BLaER1 (cell line): ENCODE measurements around the gene SP140L.
"Not testable (repeated sequence)": the region's sequence is repeated elsewhere in the genome, so short reads cannot be mapped to it uniquely, and the experiment has no call there.

Experiments used
- H3K27ac ChIP-seq: shearing (Covaris generic); formaldehyde crosslinking; 2 replicates; pipeline ENCODE4 v1.8.1; 2022
- H3K27me3 ChIP-seq: shearing (Covaris generic); formaldehyde crosslinking; 2 replicates; pipeline ENCODE4 v1.8.1; 2022
- H3K36me3 ChIP-seq: shearing (Covaris generic); formaldehyde crosslinking; 2 replicates; pipeline ENCODE4 v1.8.1; 2022
- H3K4me1 ChIP-seq: shearing (Covaris generic); formaldehyde crosslinking; 2 replicates; pipeline ENCODE4 v1.8.1; 2022
- H3K4me2 ChIP-seq: shearing (Covaris generic); formaldehyde crosslinking; 2 replicates; pipeline ENCODE4 v1.8.1; 2022
- H3K4me3 ChIP-seq: shearing (Covaris generic); formaldehyde crosslinking; 2 replicates; pipeline ENCODE4 v1.8.1; 2022
- H3K9ac ChIP-seq: shearing (Covaris generic); formaldehyde crosslinking; 2 replicates; pipeline ENCODE4 v1.8.1; 2022
- H3K9me3 ChIP-seq: shearing (Covaris generic); formaldehyde crosslinking; 2 replicates; pipeline ENCODE4 v1.8.1; 2022
- H4K20me1 ChIP-seq: shearing (Covaris generic); formaldehyde crosslinking; 2 replicates; pipeline ENCODE4 v1.8.1; 2022
- Cebpa-rat ChIP-seq: shearing (Covaris generic); IDR thresholded peaks from 2 replicates; pipeline ENCODE4 v1.8.1; 2022

The SP140L gene

GRCh38 chr2:230403746-230404145 is 76.8 kb downstream of the SP140L start:
- Histone ChIP-seq H3K36me3 (peaks cover 49% of the 10 kb centered on the region), H3K4me1 (no peaks in the 10 kb centered on the region), H4K20me1 (no peaks in the 10 kb centered on the region), H3K4me3 (no peak overlapping the region), H3K27me3 (no peaks in the 10 kb centered on the region), H3K4me2 (no peak overlapping the region), H3K27ac (no peak overlapping the region), H3K9me3 (no peaks in the 10 kb centered on the region), H3K9ac (no peak overlapping the region)
- no peak for TF ChIP-seq Cebpa-rat

- Histone ChIP-seq H3K9ac (no peak overlapping the region), H3K4me1 (peaks cover 2% of the 10 kb centered on the region), H3K36me3 (peaks cover 34% of the 10 kb centered on the region), H3K4me2 (no peak overlapping the region), H3K27me3 (no peaks in the 10 kb centered on the region), H3K4me3 (no peak overlapping the region), H3K27ac (no peak overlapping the region), H4K20me1 (no peaks in the 10 kb centered on the region), H3K9me3 (no peaks in the 10 kb centered on the region)
- no peak for TF ChIP-seq Cebpa-rat
These were observed 78.8 kb downstream of the SP140L start for GRCh38 chr2:230405824-230406223.

DNA sequence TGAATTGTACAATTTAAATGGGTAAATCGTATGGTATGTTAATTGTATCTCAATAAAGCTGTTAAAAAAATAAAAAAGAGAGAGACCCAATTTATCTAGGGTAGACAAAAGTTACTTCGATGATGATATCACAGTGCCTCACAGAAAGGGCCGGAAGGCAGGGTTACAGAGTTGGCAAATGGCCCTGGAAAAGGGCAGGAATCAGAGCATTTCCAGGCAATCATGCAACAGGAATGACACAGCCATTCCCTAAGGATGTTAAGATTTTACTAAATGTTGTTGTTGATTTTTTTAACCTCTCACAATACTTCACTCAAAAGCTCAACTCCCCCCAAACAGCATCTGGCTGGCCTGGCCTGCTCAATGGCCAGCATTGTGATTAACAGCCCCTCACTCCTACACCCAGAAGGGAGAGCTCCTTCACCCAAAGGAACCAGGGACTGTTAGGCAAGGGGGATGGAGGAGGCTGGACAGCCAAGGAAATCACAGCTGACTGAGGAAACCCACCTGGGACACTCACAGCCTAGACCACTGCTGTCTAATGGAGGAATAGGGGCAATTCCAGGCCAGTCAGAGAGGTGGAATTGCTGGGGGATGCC is 81.3 kb downstream of the SP140L start:
- no peak overlapping the region for H3K4me2 ChIP-seq
- no peak for TF ChIP-seq Cebpa-rat
- no peak overlapping the region for H3K27ac ChIP-seq

GRCh38 chr2:230409316-230409715 is 82.3 kb downstream of the SP140L start:
- not testable (repeated sequence) for H3K27ac ChIP-seq, H3K4me2 ChIP-seq

More for the DNA sequence above, 81.3 kb downstream of the SP140L start:
- no peak overlapping the region for H3K9ac ChIP-seq
- H3K27me3 ChIP-seq: no peaks in the 10 kb centered on the region
- H3K4me3 ChIP-seq: no peak overlapping the region
- H3K36me3 ChIP-seq: peaks cover 26% of the 10 kb centered on the region
- no peaks in the 10 kb centered on the region for H4K20me1 ChIP-seq
- H3K4me1 ChIP-seq: peaks cover 18% of the 10 kb centered on the region
- H3K9me3 ChIP-seq: no peaks in the 10 kb centered on the region

DNA sequence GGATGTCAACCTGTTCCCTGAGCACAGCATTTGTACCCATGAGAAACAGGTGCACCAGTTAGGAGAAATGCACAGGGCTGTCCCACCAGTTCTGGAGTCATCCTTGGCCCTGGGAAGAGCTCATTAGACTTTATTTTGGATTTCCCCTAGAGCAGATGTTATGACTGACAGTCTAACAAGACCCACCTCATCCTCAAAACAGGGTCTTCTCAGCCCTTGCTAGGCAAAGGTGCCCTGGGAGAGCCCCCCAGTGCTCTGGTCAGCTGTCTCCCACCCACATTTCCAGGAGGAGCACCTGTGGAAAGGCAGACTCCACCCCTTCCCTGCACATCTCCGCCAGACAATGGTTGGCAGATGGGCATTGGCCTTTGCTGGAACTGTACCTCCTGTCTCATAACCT is 83.3 kb downstream of the SP140L start:
- H3K27me3 ChIP-seq: no peaks in the 10 kb centered on the region
- H3K4me2 ChIP-seq: no peak overlapping the region

More at GRCh38 chr2:230409316-230409715, 82.3 kb downstream of the SP140L start:
- not testable (repeated sequence) for H3K9me3 ChIP-seq, H3K27me3 ChIP-seq, H3K4me3 ChIP-seq, H3K9ac ChIP-seq, H4K20me1 ChIP-seq
- H3K4me1 ChIP-seq: peaks cover 18% of the 10 kb centered on the region
- peaks cover 16% of the 10 kb centered on the region for H3K36me3 ChIP-seq

DNA sequence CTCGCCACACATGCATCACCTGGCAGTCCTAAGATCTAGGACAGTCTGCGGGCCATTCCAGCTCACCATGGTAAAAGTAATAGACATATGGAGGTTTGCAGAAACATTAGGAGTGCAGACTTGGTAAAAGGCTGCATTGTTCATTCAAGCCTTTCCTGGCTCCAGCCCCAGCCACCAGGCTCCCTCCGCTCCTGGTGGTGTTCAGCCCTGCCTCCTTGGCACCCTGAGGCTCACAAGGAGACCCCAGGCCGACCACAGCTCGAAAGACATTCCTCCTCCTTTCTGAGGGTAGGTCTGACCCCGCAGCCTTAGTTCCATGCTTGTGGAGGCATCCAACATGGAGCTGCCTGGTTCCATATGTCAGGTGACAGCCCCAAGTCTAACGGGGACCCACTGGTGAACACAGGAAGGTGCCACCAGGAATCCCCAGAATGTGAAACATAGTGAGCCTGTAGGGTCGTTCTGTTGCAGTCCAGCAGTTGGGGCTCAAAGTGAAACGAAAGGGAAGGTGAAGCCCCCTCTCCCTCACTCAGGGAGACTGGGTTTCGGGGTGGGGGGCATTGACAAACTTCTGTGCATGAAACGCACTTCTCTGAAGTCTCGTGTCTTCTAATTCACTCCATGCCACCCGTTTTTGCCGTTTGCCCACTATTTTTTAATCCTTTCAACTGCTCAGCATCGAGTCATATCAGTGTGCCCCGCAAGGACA is 84.0 kb downstream of the SP140L start:
- Histone ChIP-seq H3K27ac (peak overlapping the region; percentile 90), H3K4me1 (peaks cover 30% of the 10 kb centered on the region), H3K27me3 (no peaks in the 10 kb centered on the region), H3K4me3 (peak overlapping the region; percentile 78), H3K4me2 (peak overlapping the region; percentile 98), H4K20me1 (no peaks in the 10 kb centered on the region), H3K36me3 (no peaks in the 10 kb centered on the region), H3K9me3 (no peaks in the 10 kb centered on the region), H3K9ac (peak overlapping the region; percentile 91)
- no peak for TF ChIP-seq Cebpa-rat

More for the DNA sequence above, 83.3 kb downstream of the SP140L start:
- Histone ChIP-seq H3K36me3 (peaks cover 7% of the 10 kb centered on the region), H3K9me3 (no peaks in the 10 kb centered on the region), H3K4me3 (no peak overlapping the region), H4K20me1 (no peaks in the 10 kb centered on the region), H3K9ac (no peak overlapping the region), H3K27ac (no peak overlapping the region), H3K4me1 (peaks cover 24% of the 10 kb centered on the region)
- no peak for TF ChIP-seq Cebpa-rat

DNA sequence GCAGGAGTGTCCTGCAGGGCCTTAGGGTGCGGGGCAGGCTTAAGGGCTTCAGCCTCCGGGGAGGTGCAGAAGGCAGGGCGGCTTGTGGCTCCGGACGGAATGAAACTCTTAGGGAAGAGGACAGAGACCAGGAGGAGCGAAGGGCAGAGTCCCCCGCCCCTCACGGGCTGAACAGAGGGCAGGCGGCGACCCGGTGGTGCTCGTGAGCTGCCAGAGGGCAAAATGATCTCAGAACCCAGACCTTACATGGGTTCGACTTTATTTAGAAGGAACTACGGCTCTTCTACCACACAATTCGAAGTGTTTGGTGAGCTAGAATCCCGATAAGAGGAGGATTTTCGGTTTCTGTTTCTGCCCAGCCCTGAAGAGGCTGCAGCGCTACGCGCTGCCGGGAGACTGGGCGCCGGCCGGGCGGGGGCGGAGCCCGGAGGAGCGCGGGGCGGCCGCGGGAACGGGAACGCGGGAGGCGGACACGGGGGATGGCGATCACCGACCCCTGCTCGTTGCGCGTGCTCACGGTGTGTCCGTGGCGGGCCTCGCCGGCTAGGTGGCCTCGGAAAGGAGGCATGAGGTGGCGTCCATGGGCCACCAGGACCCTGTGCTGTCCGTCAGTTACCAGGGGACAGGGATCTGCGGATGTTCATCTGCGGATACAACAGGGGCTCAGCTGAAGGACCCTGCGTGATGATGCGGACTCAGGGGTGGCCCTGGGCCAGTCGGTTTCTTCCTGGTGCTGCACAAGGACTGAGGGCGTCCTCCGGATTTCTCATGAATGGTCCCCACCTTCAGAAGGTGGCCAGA is 84.8 kb downstream of the SP140L start:
- H3K36me3 ChIP-seq: no peaks in the 10 kb centered on the region

DNA sequence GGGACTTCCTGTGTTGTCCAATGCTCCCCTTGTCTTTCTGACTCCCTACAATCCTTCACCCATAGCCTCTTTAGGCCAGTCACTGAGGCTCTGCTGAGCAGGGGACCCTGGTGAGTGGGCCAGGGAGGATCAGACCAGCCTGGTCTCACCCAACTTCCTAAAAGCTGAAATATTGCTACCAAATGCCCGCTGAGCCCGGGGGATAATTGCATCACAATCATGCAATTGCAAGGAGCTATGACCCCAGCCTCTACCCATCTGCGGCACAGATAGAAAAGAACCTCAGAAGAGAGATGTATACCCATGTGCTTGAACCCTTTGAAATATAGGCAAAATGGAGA is 85.3 kb downstream of the SP140L start:
- Histone ChIP-seq H3K4me1 (peaks cover 35% of the 10 kb centered on the region), H3K27me3 (no peaks in the 10 kb centered on the region), H3K4me3 (peak overlapping the region; percentile 78), H3K4me2 (peak overlapping the region; percentile 98), H3K27ac (peak overlapping the region; percentile 90), H3K36me3 (no peaks in the 10 kb centered on the region), H3K9ac (peak overlapping the region; percentile 91), H3K9me3 (no peaks in the 10 kb centered on the region), H4K20me1 (no peaks in the 10 kb centered on the region)
- no peak for TF ChIP-seq Cebpa-rat

More for the DNA sequence above, 84.8 kb downstream of the SP140L start:
- peak overlapping the region; percentile 98 for H3K4me2 ChIP-seq
- no peaks in the 10 kb centered on the region for H3K9me3 ChIP-seq
- H3K4me3 ChIP-seq: peak overlapping the region; percentile 78
- no peaks in the 10 kb centered on the region for H4K20me1 ChIP-seq
- peaks cover 30% of the 10 kb centered on the region for H3K4me1 ChIP-seq
- TF ChIP-seq Cebpa-rat: no peak
- peak overlapping the region; percentile 91 for H3K9ac ChIP-seq
- peak overlapping the region; percentile 90 for H3K27ac ChIP-seq
- no peaks in the 10 kb centered on the region for H3K27me3 ChIP-seq

DNA sequence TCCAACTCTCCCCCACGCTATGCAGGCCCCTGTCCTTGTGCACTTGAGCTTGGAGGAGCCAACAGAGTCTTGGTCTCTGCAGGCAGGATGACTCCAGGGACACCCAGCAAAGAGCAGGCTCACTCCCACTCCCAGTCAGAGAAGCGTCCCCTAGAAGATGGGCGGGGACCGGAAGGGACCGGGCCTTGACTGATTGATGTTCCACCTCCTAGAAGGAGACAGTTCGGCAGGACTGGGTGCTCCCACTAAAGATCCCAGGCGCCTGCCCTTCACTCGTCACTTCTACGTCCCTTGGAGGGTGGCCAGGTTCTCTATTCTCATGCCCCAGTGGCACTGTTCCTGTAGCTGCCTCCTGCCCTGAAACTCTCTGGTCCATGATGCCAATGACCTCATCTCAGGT is 85.9 kb downstream of the SP140L start:
- peak overlapping the region; percentile 98 for H3K4me2 ChIP-seq
- no peak overlapping the region for H3K4me3 ChIP-seq
- H3K9ac ChIP-seq: no peak overlapping the region
- no peaks in the 10 kb centered on the region for H3K9me3 ChIP-seq
- no peaks in the 10 kb centered on the region for H3K27me3 ChIP-seq
- no peaks in the 10 kb centered on the region for H4K20me1 ChIP-seq
- H3K36me3 ChIP-seq: no peaks in the 10 kb centered on the region
- no peak overlapping the region for H3K27ac ChIP-seq
- TF ChIP-seq Cebpa-rat: no peak
- H3K4me1 ChIP-seq: peaks cover 40% of the 10 kb centered on the region

DNA sequence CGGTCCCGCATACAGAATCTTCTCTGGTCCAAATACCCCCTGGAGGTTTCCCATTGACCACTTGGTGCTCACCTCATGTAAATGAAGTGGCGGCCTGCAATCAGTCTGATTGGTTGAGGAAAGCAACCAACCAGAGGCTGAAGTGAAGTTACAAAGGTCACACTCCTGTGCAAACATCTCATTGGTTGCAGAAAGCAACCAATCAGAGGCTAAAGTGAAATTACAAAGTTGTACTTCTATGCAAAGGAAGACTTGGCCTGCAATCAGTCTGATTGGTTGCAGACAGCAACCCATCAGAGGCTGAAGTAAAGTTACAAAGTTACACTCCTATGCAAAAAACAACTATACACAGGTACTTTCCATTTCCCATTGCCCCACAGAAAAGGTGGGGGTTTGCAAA is 86.5 kb downstream of the SP140L start:
- no peak overlapping the region for H3K4me3 ChIP-seq
- no peak overlapping the region for H3K9ac ChIP-seq
- H3K27ac ChIP-seq: no peak overlapping the region
- H3K9me3 ChIP-seq: no peaks in the 10 kb centered on the region
- TF ChIP-seq Cebpa-rat: no peak
- H3K4me1 ChIP-seq: peaks cover 46% of the 10 kb centered on the region
- H4K20me1 ChIP-seq: no peaks in the 10 kb centered on the region
- H3K36me3 ChIP-seq: no peaks in the 10 kb centered on the region
- H3K27me3 ChIP-seq: no peaks in the 10 kb centered on the region
- no peak overlapping the region for H3K4me2 ChIP-seq
